ENCODE results near the gene LRRC8E.
A peak's percentile ranks its signal among the peaks of the same experiment; 100 is the strongest.
"Not testable (repeated sequence)": the region's sequence is repeated elsewhere in the genome, so short reads cannot be mapped to it uniquely, and the experiment has no call there.

The LRRC8E gene

DNA sequence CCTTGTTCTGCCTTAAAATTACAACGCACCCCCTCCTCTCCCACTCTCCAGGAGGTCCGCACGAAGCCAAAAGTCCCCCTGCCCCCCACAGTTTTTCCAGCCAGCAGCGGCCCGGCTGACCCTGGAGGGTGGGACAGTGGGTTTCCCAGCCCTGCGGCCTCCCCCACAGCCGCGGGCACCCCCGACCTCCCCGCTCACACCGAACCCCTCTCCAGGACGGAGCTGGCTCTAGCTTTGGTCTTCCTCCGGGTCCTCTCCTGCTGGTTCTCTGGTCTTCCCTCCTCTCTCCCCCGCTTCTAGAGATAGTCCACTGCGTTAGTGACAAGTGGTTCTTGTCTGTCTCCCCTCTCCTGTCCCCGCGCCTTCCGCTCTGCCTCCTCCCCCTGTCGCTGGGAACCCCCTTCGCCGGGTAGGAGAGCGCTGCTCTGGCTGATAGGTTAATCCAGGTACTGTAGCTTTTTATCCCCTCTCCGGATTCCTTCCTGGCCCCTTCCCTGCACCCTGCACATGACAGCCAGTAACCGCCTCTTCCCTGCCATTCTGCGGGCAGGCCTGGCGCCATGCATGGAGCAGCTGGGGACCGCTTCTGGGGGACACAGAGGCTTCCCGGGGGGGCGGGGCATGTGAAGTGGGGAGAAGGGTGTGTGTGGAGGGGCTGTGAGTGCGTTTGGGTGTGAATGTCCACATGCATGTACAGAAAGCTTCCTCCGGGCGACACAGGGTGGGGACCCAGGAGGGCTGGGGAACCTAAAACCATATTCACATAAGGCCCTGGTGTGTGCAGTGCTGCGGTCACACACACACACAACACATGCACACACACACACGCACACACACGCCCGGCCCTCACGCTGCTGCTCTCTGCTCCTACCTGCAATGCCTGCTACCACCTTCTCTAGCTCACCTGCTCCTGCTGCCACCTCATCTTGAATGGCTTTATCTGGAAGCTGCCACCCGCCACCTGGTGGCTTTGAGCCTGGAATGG lies 31.3 kb upstream of the LRRC8E start:
- H3K9me3 ChIP-seq (ENCODE audit: control insufficient read depth, low read length) = no peaks in the 10 kb centered on the region
- WGBS = 81% methylated on average over 33 of the region's 38 CpGs

DNA sequence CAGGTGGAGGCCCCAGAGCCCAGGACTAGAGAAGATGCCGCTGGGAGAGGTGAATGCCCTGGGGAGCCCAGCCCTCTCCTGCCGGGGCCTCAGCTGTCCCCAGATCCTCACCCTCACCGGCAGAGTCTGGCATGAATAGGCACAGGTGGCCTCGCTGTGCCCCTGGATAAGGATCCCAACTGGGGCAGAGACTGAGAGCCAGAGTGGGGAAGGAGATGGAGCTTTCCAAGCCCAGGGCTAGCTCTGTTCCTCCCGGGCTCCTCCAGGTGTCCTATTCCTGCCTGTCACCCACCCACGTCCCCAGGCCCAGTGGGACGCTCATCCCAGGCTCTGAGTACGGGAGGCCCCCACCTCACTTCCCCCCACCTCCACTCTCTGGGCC lies 30.6 kb upstream of the LRRC8E start:
- no peaks in the 10 kb centered on the region for H3K79me1 ChIP-seq (replicated peaks; ENCODE audit: low read length, poor library complexity, severe bottlenecking)
- 66% methylated on average over 8 of the region's 8 CpGs for WGBS

More for the DNA sequence above, 31.3 kb upstream of the LRRC8E start:
- Histone ChIP-seq H2BK12ac (ENCODE audit: low read length in 2 of 2) (no peak overlapping the region), H3K14ac (ENCODE audit: low read length in 2 of 2) (no peak overlapping the region), H3K27ac (ENCODE audit: low read length, poor library complexity, severe bottlenecking) (no peak overlapping the region), H2BK120ac (ENCODE audit: low read depth, low read length) (no peak overlapping the region), H3K23ac (ENCODE audit: low read length in 2 of 2) (no peak overlapping the region), H3K4me3 (ENCODE audit: insufficient read depth in 1 of 2, low read depth in 1 of 2, low read length in 2 of 2) (no peak overlapping the region), H3K4me1 (ENCODE audit: control insufficient read depth, insufficient read depth, low read depth, low read length) (peaks cover 11% of the 10 kb centered on the region), H4K91ac (ENCODE audit: low read length) (no peak overlapping the region), H3K27me3 (ENCODE audit: control insufficient read depth in 1 of 2, insufficient read depth in 1 of 2, low read length in 2 of 2) (peaks cover 0 to 6% of the 10 kb centered on the region in 2 experiments), H3K18ac (ENCODE audit: low read depth in 1 of 2, low read length in 2 of 2) (no peak overlapping the region), H2AFZ (ENCODE audit: low read depth, low read length) (no peak overlapping the region), H2BK15ac (ENCODE audit: low read depth, poor library complexity, severe bottlenecking) (no peak overlapping the region), H3K79me1 (replicated peaks; ENCODE audit: low read length, poor library complexity, severe bottlenecking) (no peaks in the 10 kb centered on the region), H3K9ac (ENCODE audit: low read length) (no peak overlapping the region), H2BK5ac (ENCODE audit: low read depth, low read length, poor library complexity, severe bottlenecking) (no peak overlapping the region), H3K4me2 (ENCODE audit: low read length, poor library complexity, severe bottlenecking) (no peak overlapping the region), H2AK5ac (ENCODE audit: low read length, severe bottlenecking) (no peak overlapping the region), H3K4ac (ENCODE audit: low read depth in 1 of 2, low read length in 2 of 2) (no peak overlapping the region), H4K8ac (ENCODE audit: low read length) (no peak overlapping the region), H3K36me3 (ENCODE audit: control insufficient read depth in 1 of 2, insufficient read depth in 2 of 2, low read depth in 1 of 2, low read length in 2 of 2) (peaks cover 0 to 30% of the 10 kb centered on the region in 2 experiments)
- no peak for DNase-seq

DNA sequence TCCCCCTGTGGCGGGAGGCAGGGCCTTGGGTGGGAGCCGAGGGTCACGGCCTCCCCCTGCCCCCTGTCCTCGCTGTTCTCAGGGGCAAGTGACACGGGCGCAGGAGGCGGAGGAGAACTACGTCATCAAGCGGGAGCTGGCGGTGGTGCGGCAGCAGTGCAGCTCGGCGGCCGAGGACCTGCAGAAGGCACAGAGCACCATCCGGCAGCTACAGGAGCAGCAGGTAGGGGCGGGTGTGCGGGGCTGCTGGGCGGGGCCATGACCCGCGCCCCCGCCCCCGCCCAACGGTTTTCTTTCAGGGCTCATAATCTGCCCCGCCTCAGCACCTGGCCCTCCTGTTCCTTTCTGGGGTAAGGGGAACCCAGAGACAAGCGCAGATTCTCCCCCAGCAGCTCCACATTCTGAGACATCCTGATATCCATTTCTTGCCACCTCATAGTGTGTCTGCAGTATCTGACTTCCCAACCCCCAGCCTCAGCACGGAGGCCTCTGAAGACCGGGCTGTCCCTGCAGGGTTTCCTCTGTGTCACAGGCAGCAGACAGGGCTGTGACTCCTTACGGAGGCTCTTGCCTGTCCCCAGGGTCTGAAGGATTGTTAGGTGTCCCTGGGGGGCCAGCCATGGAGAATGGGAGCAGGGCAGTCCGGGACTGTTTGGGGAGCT lies 30.1 kb upstream of the LRRC8E start:
- H2BK120ac ChIP-seq (ENCODE audit: low read depth, low read length) = no peak overlapping the region
- H3K4me2 ChIP-seq (ENCODE audit: low read length, poor library complexity, severe bottlenecking) = no peak overlapping the region
- no peak overlapping the region for H2BK15ac ChIP-seq (ENCODE audit: low read depth, poor library complexity, severe bottlenecking)
- H4K8ac ChIP-seq (ENCODE audit: low read length) = no peak overlapping the region
- DNase-seq = peak; percentile 22
- no peak overlapping the region for H3K4me3 ChIP-seq (ENCODE audit: insufficient read depth in 1 of 2, low read depth in 1 of 2, low read length in 2 of 2)
- no peaks in the 10 kb centered on the region for H3K9me3 ChIP-seq (ENCODE audit: control insufficient read depth, low read length)
- H3K18ac ChIP-seq (ENCODE audit: low read depth in 1 of 2, low read length in 2 of 2) = no peak overlapping the region
- WGBS = 16% methylated on average over 29 of the region's 29 CpGs
- H4K91ac ChIP-seq (ENCODE audit: low read length) = no peak overlapping the region
- H3K36me3 ChIP-seq (ENCODE audit: control insufficient read depth in 1 of 2, insufficient read depth in 2 of 2, low read depth in 1 of 2, low read length in 2 of 2) = peaks cover 0 to 30% of the 10 kb centered on the region in 2 experiments
- no peak overlapping the region for H3K27ac ChIP-seq (ENCODE audit: low read length, poor library complexity, severe bottlenecking)
- H3K23ac ChIP-seq (ENCODE audit: low read length in 2 of 2) = no peak overlapping the region
- H2AK5ac ChIP-seq (ENCODE audit: low read length, severe bottlenecking) = no peak overlapping the region
- no peak overlapping the region for H2AFZ ChIP-seq (ENCODE audit: low read depth, low read length)
- H3K79me1 ChIP-seq (replicated peaks; ENCODE audit: low read length, poor library complexity, severe bottlenecking) = no peaks in the 10 kb centered on the region
- H3K14ac ChIP-seq (ENCODE audit: low read length in 2 of 2) = no peak overlapping the region
- no peak overlapping the region for H3K9ac ChIP-seq (ENCODE audit: low read length)
- H3K27me3 ChIP-seq (ENCODE audit: control insufficient read depth in 1 of 2, insufficient read depth in 1 of 2, low read length in 2 of 2) = peaks cover 0 to 6% of the 10 kb centered on the region in 2 experiments
- no peak overlapping the region for H2BK5ac ChIP-seq (ENCODE audit: low read depth, low read length, poor library complexity, severe bottlenecking)
- no peak overlapping the region for H2BK12ac ChIP-seq (ENCODE audit: low read length in 2 of 2)
- H3K4me1 ChIP-seq (ENCODE audit: control insufficient read depth, insufficient read depth, low read depth, low read length) = peaks cover 20% of the 10 kb centered on the region
- no peak overlapping the region for H3K4ac ChIP-seq (ENCODE audit: low read depth in 1 of 2, low read length in 2 of 2)

More for the DNA sequence above, 30.6 kb upstream of the LRRC8E start:
- Histone ChIP-seq H2AFZ (ENCODE audit: low read depth, low read length) (no peak overlapping the region), H3K9ac (ENCODE audit: low read length) (no peak overlapping the region), H2BK5ac (ENCODE audit: low read depth, low read length, poor library complexity, severe bottlenecking) (no peak overlapping the region), H2AK5ac (ENCODE audit: low read length, severe bottlenecking) (no peak overlapping the region), H2BK12ac (ENCODE audit: low read length in 2 of 2) (no peak overlapping the region), H3K23ac (ENCODE audit: low read length in 2 of 2) (no peak overlapping the region), H2BK15ac (ENCODE audit: low read depth, poor library complexity, severe bottlenecking) (no peak overlapping the region), H2BK120ac (ENCODE audit: low read depth, low read length) (no peak overlapping the region), H3K18ac (ENCODE audit: low read depth in 1 of 2, low read length in 2 of 2) (no peak overlapping the region), H4K8ac (ENCODE audit: low read length) (no peak overlapping the region), H4K91ac (ENCODE audit: low read length) (no peak overlapping the region), H3K4me3 (ENCODE audit: insufficient read depth in 1 of 2, low read depth in 1 of 2, low read length in 2 of 2) (no peak overlapping the region), H3K4ac (ENCODE audit: low read depth in 1 of 2, low read length in 2 of 2) (no peak overlapping the region), H3K9me3 (ENCODE audit: control insufficient read depth, low read length) (no peaks in the 10 kb centered on the region), H3K27me3 (ENCODE audit: control insufficient read depth in 1 of 2, insufficient read depth in 1 of 2, low read length in 2 of 2) (peaks cover 0 to 6% of the 10 kb centered on the region in 2 experiments), H3K14ac (ENCODE audit: low read length in 2 of 2) (no peak overlapping the region), H3K27ac (ENCODE audit: low read length, poor library complexity, severe bottlenecking) (no peak overlapping the region), H3K4me1 (ENCODE audit: control insufficient read depth, insufficient read depth, low read depth, low read length) (peaks cover 15% of the 10 kb centered on the region), H3K4me2 (ENCODE audit: low read length, poor library complexity, severe bottlenecking) (no peak overlapping the region), H3K36me3 (ENCODE audit: control insufficient read depth in 1 of 2, insufficient read depth in 2 of 2, low read depth in 1 of 2, low read length in 2 of 2) (peaks cover 0 to 28% of the 10 kb centered on the region in 2 experiments)
- no peak for DNase-seq

DNA sequence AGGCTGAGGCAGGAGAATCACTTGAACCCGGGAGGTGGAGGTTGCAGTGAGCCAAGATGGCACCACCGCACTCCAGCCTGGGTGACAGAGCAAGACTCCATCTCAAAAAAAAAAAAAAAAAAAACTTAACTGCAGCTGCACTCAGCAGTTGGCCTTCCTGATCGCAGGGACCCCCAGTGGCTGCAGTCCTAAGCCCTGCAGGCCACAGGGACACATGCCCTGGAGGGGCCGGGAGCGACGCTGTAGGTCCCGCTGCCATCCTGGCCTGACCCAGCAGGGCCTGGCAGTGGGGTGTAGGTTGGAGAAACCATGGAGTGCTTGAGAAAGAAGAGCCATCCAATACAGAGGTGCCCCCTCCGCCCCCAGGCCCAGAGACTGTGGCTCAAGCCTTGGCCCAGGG lies 29.2 kb upstream of the LRRC8E start:
- H3K4ac ChIP-seq (ENCODE audit: low read depth in 1 of 2, low read length in 2 of 2); H3K14ac ChIP-seq (ENCODE audit: low read length in 2 of 2); H3K18ac ChIP-seq (ENCODE audit: low read depth in 1 of 2, low read length in 2 of 2); DNase-seq; H3K27me3 ChIP-seq (ENCODE audit: control insufficient read depth in 1 of 2, insufficient read depth in 1 of 2, low read length in 2 of 2); H3K9ac ChIP-seq (ENCODE audit: low read length); H3K4me3 ChIP-seq (ENCODE audit: insufficient read depth in 1 of 2, low read depth in 1 of 2, low read length in 2 of 2); H3K27ac ChIP-seq (ENCODE audit: low read length, poor library complexity, severe bottlenecking); H4K8ac ChIP-seq (ENCODE audit: low read length); H2AFZ ChIP-seq (ENCODE audit: low read depth, low read length); H4K91ac ChIP-seq (ENCODE audit: low read length); H3K4me2 ChIP-seq (ENCODE audit: low read length, poor library complexity, severe bottlenecking); H2BK12ac ChIP-seq (ENCODE audit: low read length in 2 of 2); H3K23ac ChIP-seq (ENCODE audit: low read length in 2 of 2); H2AK5ac ChIP-seq (ENCODE audit: low read length, severe bottlenecking); H2BK5ac ChIP-seq (ENCODE audit: low read depth, low read length, poor library complexity, severe bottlenecking); H2BK120ac ChIP-seq (ENCODE audit: low read depth, low read length); H2BK15ac ChIP-seq (ENCODE audit: low read depth, poor library complexity, severe bottlenecking); H3K79me1 ChIP-seq (replicated peaks; ENCODE audit: low read length, poor library complexity, severe bottlenecking); H3K9me3 ChIP-seq (ENCODE audit: control insufficient read depth, low read length): not testable (repeated sequence)
- H3K36me3 ChIP-seq (ENCODE audit: control insufficient read depth in 1 of 2, insufficient read depth in 2 of 2, low read depth in 1 of 2, low read length in 2 of 2) = peaks cover 0 to 39% of the 10 kb centered on the region in 2 experiments
- 96% methylated on average over 8 of the region's 8 CpGs for WGBS
- peaks cover 18% of the 10 kb centered on the region for H3K4me1 ChIP-seq (ENCODE audit: control insufficient read depth, insufficient read depth, low read depth, low read length)

All from mesenchymal stem cell (in vitro differentiated cells and primary cell).